IgD-negative memory B cell (primary cell): ENCODE data around the gene CYREN. TPM values are rescaled to one million over a fixed set of nuclear protein-coding genes. Genes with fewer than 3 reads are reported as not detected.

Experiments
- H3K27ac Mint-ChIP-seq, 3 donors: one replicate each; pipeline ENCODE4 v1.8.0; 2020 to 2022; ENCODE audit warnings: mild to moderate bottlenecking in 3 of 3, mixed read lengths in 3 of 3, moderate library complexity in 1 of 3
- H3K27me3 Mint-ChIP-seq: one replicate; pipeline ENCODE4 v1.8.0; 2021; ENCODE audit warnings: mixed read lengths
- H3K36me3 Mint-ChIP-seq: one replicate; pipeline ENCODE4 v1.8.0; 2020; ENCODE audit warnings: mild to moderate bottlenecking, mixed read lengths
- H3K4me1 Mint-ChIP-seq, 3 donors: one replicate each; pipeline ENCODE4 v1.8.0; 2020 to 2022; ENCODE audit warnings: mixed read lengths in 3 of 3, mild to moderate bottlenecking in 1 of 3
- H3K4me3 Mint-ChIP-seq, 4 donors: one replicate each; pipeline ENCODE4 v1.8.0; 2020 to 2022; ENCODE audit warnings: mild to moderate bottlenecking in 4 of 4, mixed read lengths in 4 of 4, moderate library complexity in 3 of 4
- H3K9me3 Mint-ChIP-seq, 3 donors: one replicate each; pipeline ENCODE4 v1.8.0; 2020 to 2021; ENCODE audit warnings: mixed read lengths in 3 of 3, mild to moderate bottlenecking in 1 of 3
- polyA plus RNA-seq: library from polyadenylated mRNA; unstranded; fragments of 300-500 nt; fragmentation: Illumina TruSeq; gene quantifications from one replicate; pipeline ENCODE4 v1.2.3, GENCODE V29; 2021

CYREN gene
- polyA plus RNA-seq, 1 donor from 2014 or later: 39.5 TPM

GRCh38 chr7:135189961-135190360 is 19.5 kb upstream of the CYREN start:
- H3K4me1 Mint-ChIP-seq: peaks cover 12 to 21% (median 14%) of the 10 kb centered on the region in 3 donors
- peak overlapping the region in 1 of 4 donors; percentile 18 for H3K4me3 Mint-ChIP-seq
- peaks cover 44% of the 10 kb centered on the region for H3K36me3 Mint-ChIP-seq
- H3K27ac Mint-ChIP-seq: peak overlapping the region in 1 of 3 donors; percentile 1
- H3K9me3 Mint-ChIP-seq: no peaks in the 10 kb centered on the region
- no peaks in the 10 kb centered on the region for H3K27me3 Mint-ChIP-seq

- H3K27ac Mint-ChIP-seq: peak overlapping the region in 1 of 3 donors; percentile 1
- no peaks in the 10 kb centered on the region for H3K9me3 Mint-ChIP-seq
- H3K4me3 Mint-ChIP-seq: peak overlapping the region in 1 of 4 donors; percentile 74
- H3K4me1 Mint-ChIP-seq: peaks cover 12 to 21% (median 14%) of the 10 kb centered on the region in 3 donors
- H3K27me3 Mint-ChIP-seq: no peaks in the 10 kb centered on the region
- peaks cover 45% of the 10 kb centered on the region for H3K36me3 Mint-ChIP-seq
Observed at GRCh38 chr7:135189221-135189662, 18.7 kb upstream of the CYREN start.

GRCh38 chr7:135188298-135188984 is 17.9 kb upstream of the CYREN start:
- peak overlapping the region in 1 of 4 donors; percentile 74 for H3K4me3 Mint-ChIP-seq
- H3K27ac Mint-ChIP-seq: peak overlapping the region in 1 of 3 donors; percentile 47
- no peaks in the 10 kb centered on the region for H3K27me3 Mint-ChIP-seq
- H3K9me3 Mint-ChIP-seq: peaks cover 0 to 4% (median 1%) of the 10 kb centered on the region in 3 donors
- peaks cover 45% of the 10 kb centered on the region for H3K36me3 Mint-ChIP-seq
- H3K4me1 Mint-ChIP-seq: peaks cover 12 to 21% (median 14%) of the 10 kb centered on the region in 3 donors

GRCh38 chr7:135186841-135187253 is 16.3 kb upstream of the CYREN start:
- peak overlapping the region in 2 of 3 donors; percentile 25 to 53 for H3K27ac Mint-ChIP-seq
- peaks cover 0 to 7% (median 4%) of the 10 kb centered on the region in 3 donors for H3K9me3 Mint-ChIP-seq
- peak overlapping the region in 1 of 4 donors; percentile 1 for H3K4me3 Mint-ChIP-seq
- no peaks in the 10 kb centered on the region for H3K27me3 Mint-ChIP-seq
- peaks cover 12 to 21% (median 14%) of the 10 kb centered on the region in 3 donors for H3K4me1 Mint-ChIP-seq
- peaks cover 45% of the 10 kb centered on the region for H3K36me3 Mint-ChIP-seq

GRCh38 chr7:135186261-135186540 is 15.7 kb upstream of the CYREN start:
- Mint-ChIP-seq H3K4me3 (no peak overlapping the region), H3K27ac (peak overlapping the region in 1 of 3 donors; percentile 25), H3K27me3 (no peaks in the 10 kb centered on the region), H3K36me3 (peaks cover 46% of the 10 kb centered on the region), H3K4me1 (peaks cover 12 to 19% (median 13%) of the 10 kb centered on the region in 3 donors), H3K9me3 (peaks cover 3 to 14% (median 8%) of the 10 kb centered on the region in 3 donors)

- no peak overlapping the region for H3K27ac Mint-ChIP-seq
- peaks cover 44% of the 10 kb centered on the region for H3K36me3 Mint-ChIP-seq
- peak overlapping the region in 1 of 4 donors; percentile 83 for H3K4me3 Mint-ChIP-seq
- H3K27me3 Mint-ChIP-seq: no peaks in the 10 kb centered on the region
- H3K4me1 Mint-ChIP-seq: peaks cover 12 to 19% (median 13%) of the 10 kb centered on the region in 3 donors
- peaks cover 3 to 19% (median 8%) of the 10 kb centered on the region in 3 donors for H3K9me3 Mint-ChIP-seq
Observed at GRCh38 chr7:135185471-135186260, 15.2 kb upstream of the CYREN start.

GRCh38 chr7:135184254-135184841 is 13.8 kb upstream of the CYREN start:
- peaks cover 6 to 14% (median 11%) of the 10 kb centered on the region in 3 donors for H3K4me1 Mint-ChIP-seq
- H3K27ac Mint-ChIP-seq: peak overlapping the region in 1 of 3 donors; percentile 77
- H3K4me3 Mint-ChIP-seq: no peak overlapping the region
- H3K36me3 Mint-ChIP-seq: peaks cover 33% of the 10 kb centered on the region
- peaks cover 5 to 26% (median 13%) of the 10 kb centered on the region in 3 donors for H3K9me3 Mint-ChIP-seq
- no peaks in the 10 kb centered on the region for H3K27me3 Mint-ChIP-seq

GRCh38 chr7:135183478-135183877 is 13.0 kb upstream of the CYREN start:
- peaks cover 6 to 9% (median 6%) of the 10 kb centered on the region in 3 donors for H3K4me1 Mint-ChIP-seq
- peaks cover 36% of the 10 kb centered on the region for H3K36me3 Mint-ChIP-seq
- no peak overlapping the region for H3K4me3 Mint-ChIP-seq
- H3K9me3 Mint-ChIP-seq: peaks cover 5 to 26% (median 13%) of the 10 kb centered on the region in 3 donors
- H3K27ac Mint-ChIP-seq: no peak overlapping the region
- no peaks in the 10 kb centered on the region for H3K27me3 Mint-ChIP-seq

GRCh38 chr7:135181929-135182678 is 11.6 kb upstream of the CYREN start:
- Mint-ChIP-seq H3K4me1 (peaks cover 0 to 6% (median 3%) of the 10 kb centered on the region in 3 donors), H3K36me3 (peaks cover 40% of the 10 kb centered on the region), H3K9me3 (peaks cover 6 to 26% (median 13%) of the 10 kb centered on the region in 3 donors), H3K4me3 (peak overlapping the region in 1 of 4 donors; percentile 45), H3K27ac (no peak overlapping the region), H3K27me3 (no peaks in the 10 kb centered on the region)

GRCh38 chr7:135181261-135181928 is 10.9 kb upstream of the CYREN start:
- no peaks in the 10 kb centered on the region for H3K4me1 Mint-ChIP-seq
- H3K27me3 Mint-ChIP-seq: no peaks in the 10 kb centered on the region

GRCh38 chr7:135180122-135180521 is 9.6 kb upstream of the CYREN start:
- Mint-ChIP-seq H3K9me3 (peaks cover 6 to 26% (median 13%) of the 10 kb centered on the region in 3 donors), H3K27me3 (no peaks in the 10 kb centered on the region), H3K36me3 (peaks cover 24% of the 10 kb centered on the region), H3K4me3 (no peak overlapping the region), H3K27ac (no peak overlapping the region), H3K4me1 (no peaks in the 10 kb centered on the region)

More at GRCh38 chr7:135181261-135181928, 10.9 kb upstream of the CYREN start:
- Mint-ChIP-seq H3K36me3 (peaks cover 34% of the 10 kb centered on the region), H3K4me3 (peak overlapping the region in 1 of 4 donors; percentile 52), H3K9me3 (peaks cover 6 to 26% (median 13%) of the 10 kb centered on the region in 3 donors), H3K27ac (peak overlapping the region in 1 of 3 donors; percentile 17)

GRCh38 chr7:135179321-135179925 is 8.9 kb upstream of the CYREN start:
- Mint-ChIP-seq H3K4me3 (no peak overlapping the region), H3K9me3 (peaks cover 8 to 26% (median 13%) of the 10 kb centered on the region in 3 donors), H3K36me3 (peaks cover 22% of the 10 kb centered on the region), H3K27ac (no peak overlapping the region), H3K27me3 (no peaks in the 10 kb centered on the region), H3K4me1 (no peaks in the 10 kb centered on the region)

- Mint-ChIP-seq H3K27ac (no peak overlapping the region), H3K4me3 (no peak overlapping the region), H3K27me3 (no peaks in the 10 kb centered on the region), H3K9me3 (peaks cover 8 to 21% (median 11%) of the 10 kb centered on the region in 3 donors), H3K36me3 (peaks cover 17% of the 10 kb centered on the region), H3K4me1 (no peaks in the 10 kb centered on the region)
Observed at GRCh38 chr7:135178364-135178763, 7.9 kb upstream of the CYREN start.
